ENCODE measurements around the gene ITPR2.
"Not testable (repeated sequence)": the region's sequence is repeated elsewhere in the genome, so short reads cannot be mapped to it uniquely, and the experiment has no call there.

The ITPR2 gene

DNA sequence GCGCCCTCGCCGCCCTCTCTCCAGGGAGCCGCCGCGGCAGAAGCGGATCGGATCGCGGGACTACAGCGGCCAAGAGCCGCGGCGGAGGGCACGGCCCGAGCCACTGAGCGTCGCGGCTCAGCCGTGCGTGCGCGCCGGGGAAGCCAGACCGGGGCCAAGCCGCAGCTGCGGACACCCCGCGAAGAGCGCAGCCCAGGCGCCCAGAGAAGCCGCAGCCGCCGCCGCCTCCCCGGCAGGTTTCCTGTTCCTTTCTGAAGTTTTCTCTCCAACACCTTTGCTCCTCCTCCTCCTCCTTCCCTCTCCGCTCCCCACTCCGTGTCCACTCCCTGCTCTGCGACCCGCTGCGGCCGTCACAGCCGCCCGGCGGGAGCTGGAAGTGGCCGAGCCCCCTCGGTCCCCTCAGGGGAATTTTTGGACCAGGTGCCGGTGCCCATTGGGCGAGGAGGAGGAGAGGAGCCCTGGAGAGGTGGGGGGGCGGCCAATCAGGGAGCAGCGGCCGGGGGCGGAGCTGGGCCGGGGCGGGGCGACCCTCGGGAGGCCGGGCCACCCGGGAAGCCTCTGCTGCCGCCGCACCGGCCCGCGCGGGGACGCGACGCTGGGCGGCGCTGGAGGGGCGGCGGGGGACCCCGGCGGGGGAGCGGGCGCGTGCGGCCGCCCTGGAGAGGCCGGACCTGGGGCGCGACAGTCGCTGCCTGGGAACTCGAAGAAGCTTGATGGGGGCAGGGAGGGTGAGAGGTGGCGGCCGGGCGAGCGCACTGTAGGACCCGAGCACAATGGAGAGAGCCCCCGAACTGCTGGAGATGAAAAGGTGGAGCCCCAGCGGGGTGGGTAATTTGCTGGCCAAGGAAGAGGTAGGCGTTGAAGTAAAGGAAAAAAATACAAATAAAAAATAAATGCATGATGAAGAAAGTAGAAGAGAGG, at the start of gene ITPR2:
ITPR2 (minus strand) TSS at position 373 of the 921 bp plus-strand sequence. CDS start 413 bp downstream, outside the sequence.
- Mint-ChIP-seq H3K27me3 (no peaks in the 10 kb centered on the region), H3K36me3 (peaks cover 2% of the 10 kb centered on the region), H3K4me1 (peaks cover 45% of the 10 kb centered on the region), H3K4me3 (peak within 1 kb of the TSS; percentile 99), H3K9me3 (no peaks in the 10 kb centered on the region), H3K27ac (peak within 1 kb of the TSS; percentile 98)

DNA sequence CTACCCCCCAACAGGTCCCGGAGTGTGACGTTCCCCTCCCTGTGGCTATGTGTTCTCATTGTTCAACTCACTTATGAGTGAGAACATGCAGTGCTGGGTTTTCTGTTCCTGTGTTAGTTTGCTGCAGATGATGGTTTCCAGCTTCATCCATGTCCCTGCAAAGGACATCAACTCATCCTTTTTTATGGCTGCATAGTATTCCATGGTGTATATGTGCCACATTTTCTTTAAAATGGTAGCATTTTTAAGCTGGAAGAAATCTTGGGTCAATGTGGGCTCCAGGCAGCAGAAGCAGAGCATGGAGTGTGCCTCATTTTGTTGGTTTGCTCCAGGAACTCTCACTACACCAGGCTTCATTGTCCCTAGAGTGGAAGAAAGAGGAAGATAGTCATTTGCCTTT, 47.6 kb upstream of the ITPR2 start:
- no peak overlapping the region for H3K27ac Mint-ChIP-seq
- H3K36me3 Mint-ChIP-seq: peaks cover 4% of the 10 kb centered on the region
- H3K4me1 Mint-ChIP-seq: peaks cover 4% of the 10 kb centered on the region
- no peaks in the 10 kb centered on the region for H3K9me3 Mint-ChIP-seq
- no peak overlapping the region for H3K4me3 Mint-ChIP-seq
- peaks cover 3% of the 10 kb centered on the region for H3K27me3 Mint-ChIP-seq

DNA sequence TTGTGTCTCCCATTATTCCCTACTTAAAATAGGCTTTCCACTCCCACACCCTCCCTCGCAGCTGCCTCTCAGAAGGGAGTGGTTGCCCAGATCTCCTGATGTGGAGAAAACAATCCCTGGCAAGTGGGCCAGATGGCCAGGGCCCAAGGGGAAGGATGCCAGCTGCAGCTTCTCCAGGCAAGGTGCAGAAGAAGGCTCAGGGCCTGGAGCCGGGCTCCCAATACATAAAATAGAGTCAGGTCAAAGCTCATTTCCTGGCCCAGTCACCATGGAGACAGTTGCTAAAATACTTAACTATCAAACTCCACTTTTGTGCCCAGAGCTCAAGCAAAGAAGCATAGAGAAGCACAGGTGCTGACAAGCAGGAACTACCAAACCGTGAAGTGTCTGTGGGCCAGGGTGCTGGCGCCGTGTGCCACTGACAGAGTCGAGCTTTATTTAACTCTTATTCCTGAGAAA, 45.7 kb upstream of the ITPR2 start:
- H3K27ac Mint-ChIP-seq: no peak overlapping the region
- peaks cover 4% of the 10 kb centered on the region for H3K36me3 Mint-ChIP-seq
- no peak overlapping the region for H3K4me3 Mint-ChIP-seq
- H3K27me3 Mint-ChIP-seq: peaks cover 3% of the 10 kb centered on the region
- no peaks in the 10 kb centered on the region for H3K4me1 Mint-ChIP-seq
- no peaks in the 10 kb centered on the region for H3K9me3 Mint-ChIP-seq

DNA sequence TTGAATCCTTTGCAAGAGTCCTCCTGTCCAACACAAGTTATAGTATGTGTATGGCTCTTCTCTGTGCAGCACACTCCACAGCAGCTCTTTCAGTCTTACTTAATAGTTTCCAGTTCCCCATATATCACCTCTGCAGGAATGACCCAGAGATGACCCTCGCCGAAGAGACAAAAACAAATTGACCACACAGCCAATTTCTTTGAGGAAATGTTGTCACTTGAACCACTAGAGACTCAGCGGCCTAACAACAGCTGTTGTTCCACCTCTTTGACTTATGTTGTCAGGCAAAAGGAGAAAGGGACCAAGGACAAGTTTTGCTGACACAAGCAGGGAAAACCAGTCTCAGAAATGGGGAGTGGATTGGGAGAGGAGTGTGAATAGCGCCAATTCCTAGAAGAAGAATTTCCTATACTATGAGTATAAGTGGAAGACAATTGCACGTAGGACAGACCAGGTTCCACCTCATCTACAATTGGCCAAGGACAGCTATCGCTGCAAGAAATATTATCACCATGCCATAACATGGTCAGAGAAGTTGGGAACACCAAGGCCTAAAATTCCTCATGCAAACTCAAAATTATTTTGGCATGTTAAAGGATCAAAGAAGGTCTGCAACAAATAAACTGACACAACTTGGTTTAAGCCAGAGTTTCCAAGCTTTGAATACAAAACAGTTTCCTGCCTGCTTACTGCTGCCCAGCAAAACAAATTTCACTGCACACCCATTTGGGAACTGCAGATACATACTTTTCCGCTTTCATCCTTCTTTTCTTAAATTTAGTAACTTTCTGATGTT, 41.7 kb upstream of the ITPR2 start:
- Mint-ChIP-seq H3K9me3 (no peaks in the 10 kb centered on the region), H3K4me1 (peaks cover 7% of the 10 kb centered on the region), H3K4me3 (no peak overlapping the region), H3K36me3 (no peaks in the 10 kb centered on the region), H3K27ac (no peak overlapping the region), H3K27me3 (no peaks in the 10 kb centered on the region)

DNA sequence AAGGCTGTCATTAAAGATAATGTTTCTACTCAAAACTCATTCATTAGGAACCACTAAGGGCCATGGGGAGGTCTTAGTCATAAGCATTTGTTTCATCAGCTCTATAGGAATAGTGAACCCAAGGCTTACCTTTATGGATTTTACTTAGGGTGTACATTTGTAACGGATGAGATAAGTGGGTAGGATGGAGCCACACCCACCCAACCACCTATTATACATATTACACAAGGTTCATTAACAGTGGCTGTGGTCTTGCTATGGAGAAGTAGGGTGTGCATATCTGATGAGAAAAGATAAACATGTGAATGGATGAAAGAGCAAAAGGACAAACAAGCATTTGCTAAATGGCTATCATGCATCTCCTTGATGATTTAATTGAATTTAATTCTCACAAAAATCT, 39.6 kb upstream of the ITPR2 start:
- Mint-ChIP-seq H3K4me3 (no peak overlapping the region), H3K4me1 (peaks cover 10% of the 10 kb centered on the region), H3K36me3 (no peaks in the 10 kb centered on the region), H3K27me3 (no peaks in the 10 kb centered on the region), H3K9me3 (no peaks in the 10 kb centered on the region), H3K27ac (no peak overlapping the region)

DNA sequence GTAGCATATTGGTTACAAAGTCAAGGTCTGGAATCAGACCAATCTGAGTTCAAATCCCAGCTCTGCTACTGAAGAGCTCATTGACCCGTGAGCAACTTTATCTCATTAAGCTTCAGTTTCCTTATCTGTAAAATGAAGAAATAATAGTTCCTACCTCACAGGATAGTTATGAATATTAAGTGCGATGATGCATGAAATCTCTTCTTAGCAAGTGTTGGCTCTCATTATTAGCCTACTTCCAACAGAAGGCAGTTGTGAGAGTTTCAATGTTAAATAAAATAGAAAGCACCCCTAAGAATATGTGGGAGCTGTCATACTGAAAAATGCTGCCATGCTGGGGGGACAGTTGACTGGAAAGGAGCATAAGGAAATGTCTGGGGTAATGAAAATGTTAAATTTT, 39.0 kb upstream of the ITPR2 start:
- Mint-ChIP-seq H3K4me3 (no peak overlapping the region), H3K4me1 (peaks cover 16% of the 10 kb centered on the region), H3K36me3 (no peaks in the 10 kb centered on the region), H3K27ac (no peak overlapping the region), H3K27me3 (no peaks in the 10 kb centered on the region), H3K9me3 (no peaks in the 10 kb centered on the region)

DNA sequence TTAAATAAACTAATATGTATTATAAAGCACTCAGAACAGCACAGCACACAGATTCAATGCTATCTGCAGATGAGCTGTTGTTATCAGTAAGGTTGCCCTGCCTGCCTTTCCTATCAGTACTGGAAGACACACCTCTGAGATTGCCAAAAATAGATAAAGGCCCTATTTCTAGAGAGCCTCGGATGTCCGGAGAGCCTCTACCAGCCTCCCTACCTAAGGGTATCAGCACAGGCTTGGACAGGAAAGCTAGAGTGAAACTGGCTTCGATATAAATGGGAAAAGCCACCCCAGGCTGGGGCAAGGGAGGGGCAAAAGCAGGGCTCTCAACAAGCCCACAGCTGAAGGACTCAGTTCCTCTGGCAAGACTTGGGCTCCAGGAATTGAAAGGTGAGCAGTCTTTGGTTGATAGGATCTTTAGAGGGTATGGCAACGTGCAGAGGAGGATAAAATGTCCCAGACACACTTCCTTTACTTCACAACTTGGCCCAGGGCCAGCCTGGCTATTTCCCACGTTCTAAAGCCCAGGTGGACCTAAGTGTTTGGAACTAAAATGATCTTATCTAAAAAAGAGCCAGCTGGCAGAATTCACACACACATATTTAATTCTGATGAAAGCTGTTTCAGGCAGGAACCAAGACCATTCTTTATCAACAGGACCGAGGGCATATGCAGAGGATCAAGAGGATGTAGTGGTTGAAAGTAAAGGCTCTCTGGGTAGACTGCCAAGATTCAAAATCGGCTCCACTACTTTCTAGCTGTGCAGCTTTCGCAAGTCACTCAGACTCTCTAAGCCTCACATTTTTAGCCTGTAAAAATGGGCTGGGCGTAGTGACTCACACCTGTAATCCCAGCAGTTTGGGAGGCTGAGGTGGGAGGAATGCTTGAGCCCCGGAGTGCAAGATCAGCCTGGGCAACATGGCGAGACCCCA, 37.8 kb upstream of the ITPR2 start:
- H3K4me3 Mint-ChIP-seq: no peak overlapping the region

DNA sequence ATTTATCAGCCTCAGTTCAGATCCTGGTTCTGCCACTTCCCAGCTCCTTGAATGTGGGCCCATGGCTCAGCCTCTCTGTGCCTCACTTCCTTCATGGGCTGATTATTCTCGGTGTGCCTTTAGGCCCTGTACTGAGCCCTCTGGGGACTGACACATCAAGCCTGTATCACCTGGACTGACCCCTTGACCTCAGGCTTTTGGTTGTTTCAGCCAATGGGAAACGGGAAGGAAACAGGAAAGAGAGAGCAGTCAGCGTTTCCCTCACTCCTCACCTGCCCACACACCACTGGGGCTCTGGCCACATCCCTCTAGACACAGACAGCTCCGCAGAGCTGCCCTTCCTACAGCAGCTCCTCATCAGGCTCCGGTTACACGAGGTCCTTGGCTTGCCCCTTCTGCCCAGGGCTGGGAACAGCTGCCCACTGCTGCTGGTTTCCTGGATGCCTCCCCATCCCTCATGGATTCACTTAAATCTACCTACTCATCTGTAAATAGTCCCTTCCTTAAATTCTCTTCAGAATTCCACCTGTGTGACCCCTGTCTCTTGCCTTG, 37.0 kb upstream of the ITPR2 start:
- Mint-ChIP-seq H3K36me3 (no peaks in the 10 kb centered on the region), H3K4me3 (no peak overlapping the region), H3K4me1 (peaks cover 19% of the 10 kb centered on the region), H3K27me3 (no peaks in the 10 kb centered on the region), H3K9me3 (no peaks in the 10 kb centered on the region), H3K27ac (no peak overlapping the region)

More for the DNA sequence above, 37.8 kb upstream of the ITPR2 start:
- Mint-ChIP-seq H3K27ac (no peak overlapping the region), H3K9me3 (no peaks in the 10 kb centered on the region), H3K27me3 (no peaks in the 10 kb centered on the region), H3K4me1 (peaks cover 19% of the 10 kb centered on the region), H3K36me3 (no peaks in the 10 kb centered on the region)

DNA sequence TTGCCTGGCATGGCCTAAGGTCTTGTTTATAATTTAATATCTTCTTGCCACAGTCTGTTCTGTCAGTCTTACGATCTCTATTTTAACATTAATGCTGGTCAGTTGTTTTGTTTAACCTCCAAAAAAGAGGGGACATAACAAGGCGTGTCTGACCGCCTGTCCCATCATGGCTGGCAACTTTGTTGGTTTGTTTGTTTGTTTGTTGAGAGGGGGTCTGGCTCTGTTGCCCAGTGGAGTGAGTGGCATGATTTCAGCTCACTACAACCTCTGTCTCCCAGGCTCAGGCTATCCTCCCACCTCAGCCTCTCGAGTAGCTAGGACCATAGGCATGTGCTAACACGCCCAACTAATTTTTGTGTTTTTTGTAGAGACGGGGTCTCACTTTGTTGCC, 36.1 kb upstream of the ITPR2 start:
- H3K9me3 Mint-ChIP-seq: no peaks in the 10 kb centered on the region
- H3K4me3 Mint-ChIP-seq: no peak overlapping the region
- H3K27me3 Mint-ChIP-seq: no peaks in the 10 kb centered on the region
- no peak overlapping the region for H3K27ac Mint-ChIP-seq
- H3K4me1 Mint-ChIP-seq: peaks cover 19% of the 10 kb centered on the region
- H3K36me3 Mint-ChIP-seq: no peaks in the 10 kb centered on the region

DNA sequence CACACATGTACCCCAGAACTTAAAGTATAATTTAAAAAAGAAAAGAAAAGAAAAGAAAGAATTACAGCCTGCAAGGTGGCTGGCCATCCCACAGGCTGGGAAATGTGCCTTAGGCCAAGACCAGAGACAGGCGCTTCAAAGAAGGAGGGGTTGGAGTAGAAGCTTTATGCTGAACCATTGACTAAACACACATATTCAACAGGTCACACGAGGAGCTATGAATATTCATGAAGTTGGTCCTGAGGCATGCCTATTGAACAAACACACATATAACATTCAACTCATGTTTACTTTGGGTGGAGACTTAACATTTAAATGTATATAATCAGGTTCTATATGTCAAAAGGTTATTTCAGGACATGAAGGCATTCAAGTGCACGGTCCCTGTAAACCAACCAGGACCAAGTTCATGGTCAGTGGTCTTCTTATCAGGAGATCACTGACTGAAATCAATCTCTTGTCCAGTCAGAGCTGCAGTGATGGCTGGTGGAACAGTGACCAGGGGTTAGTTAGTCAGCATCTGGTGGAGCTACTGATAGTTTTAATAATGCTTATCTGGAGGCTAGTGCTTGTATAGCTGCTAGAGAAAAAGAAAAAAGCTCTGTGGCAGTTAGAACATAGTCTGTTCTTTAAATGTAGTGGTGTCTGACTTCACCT, 35.6 kb upstream of the ITPR2 start:
- H3K27me3 Mint-ChIP-seq: no peaks in the 10 kb centered on the region
- no peak overlapping the region for H3K27ac Mint-ChIP-seq
- no peak overlapping the region for H3K4me3 Mint-ChIP-seq
- H3K4me1 Mint-ChIP-seq: peaks cover 19% of the 10 kb centered on the region
- H3K36me3 Mint-ChIP-seq: no peaks in the 10 kb centered on the region
- H3K9me3 Mint-ChIP-seq: no peaks in the 10 kb centered on the region

DNA sequence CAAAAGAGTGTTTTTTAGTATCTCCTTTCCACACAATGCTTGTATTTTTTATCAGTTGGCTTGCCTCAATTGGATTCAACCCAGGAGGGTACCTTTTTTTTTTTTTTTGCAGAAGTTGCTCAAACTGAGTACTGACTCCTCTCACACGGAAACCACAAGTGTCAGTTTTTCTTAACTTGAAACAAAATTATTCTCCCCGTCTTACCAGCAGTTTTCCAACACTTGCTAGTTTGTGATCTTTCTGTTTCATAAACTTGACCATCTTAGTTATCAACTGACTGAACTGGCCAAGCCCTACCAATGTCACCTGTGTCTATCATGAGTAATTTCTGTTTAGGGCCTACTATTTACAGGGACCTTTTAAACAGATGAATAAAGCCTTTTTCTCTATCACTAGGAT, 34.1 kb upstream of the ITPR2 start:
- H3K27ac Mint-ChIP-seq: no peak overlapping the region
- peaks cover 19% of the 10 kb centered on the region for H3K4me1 Mint-ChIP-seq
- H3K9me3 Mint-ChIP-seq: no peaks in the 10 kb centered on the region
- H3K4me3 Mint-ChIP-seq: no peak overlapping the region
- H3K36me3 Mint-ChIP-seq: no peaks in the 10 kb centered on the region
- peaks cover 1% of the 10 kb centered on the region for H3K27me3 Mint-ChIP-seq

DNA sequence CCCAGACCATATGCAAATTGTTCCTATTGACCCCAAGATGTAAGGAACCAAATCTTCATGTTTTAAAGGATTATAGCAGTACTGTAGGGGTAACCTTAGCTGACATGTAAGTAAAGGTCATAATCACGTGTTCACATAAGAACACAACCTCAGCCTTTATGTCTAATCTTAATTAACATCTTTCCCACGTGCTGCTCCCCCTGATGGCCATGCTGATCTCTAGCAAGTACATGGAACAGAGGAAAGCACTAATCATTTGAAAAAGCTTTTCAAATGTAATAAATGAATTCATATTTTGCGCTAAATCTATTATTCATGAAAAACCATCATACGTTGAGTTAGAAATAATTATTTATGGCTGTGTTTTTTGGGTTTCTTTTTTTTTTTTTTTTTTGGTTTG, 30.5 kb upstream of the ITPR2 start:
- Mint-ChIP-seq H3K4me1 (peaks cover 12% of the 10 kb centered on the region), H3K27ac (no peak overlapping the region), H3K4me3 (no peak overlapping the region), H3K27me3 (peaks cover 4% of the 10 kb centered on the region), H3K9me3 (no peaks in the 10 kb centered on the region), H3K36me3 (no peaks in the 10 kb centered on the region)

DNA sequence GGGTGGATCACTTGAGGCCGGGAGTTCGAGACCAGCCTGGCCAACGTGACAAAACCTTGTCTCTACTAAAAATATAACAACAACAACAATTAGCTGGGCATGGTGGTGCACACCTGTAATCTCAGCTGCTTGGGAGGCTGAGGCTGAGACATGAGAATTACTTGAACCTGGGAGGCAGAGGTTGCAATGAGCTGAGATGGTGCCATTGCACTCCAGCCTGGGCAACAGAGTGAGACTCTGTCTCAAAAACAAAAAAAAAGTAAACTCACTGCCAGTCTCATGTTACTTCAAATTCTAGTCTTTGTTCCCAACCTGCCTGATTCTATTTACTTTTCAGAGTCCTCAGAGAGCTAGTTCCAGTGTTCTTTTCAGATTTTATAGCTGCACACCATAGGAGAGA, 29.8 kb upstream of the ITPR2 start:
- H3K36me3 Mint-ChIP-seq, H3K27me3 Mint-ChIP-seq, H3K9me3 Mint-ChIP-seq, H3K4me3 Mint-ChIP-seq, H3K27ac Mint-ChIP-seq: not testable (repeated sequence)
- H3K4me1 Mint-ChIP-seq: peaks cover 11% of the 10 kb centered on the region

DNA sequence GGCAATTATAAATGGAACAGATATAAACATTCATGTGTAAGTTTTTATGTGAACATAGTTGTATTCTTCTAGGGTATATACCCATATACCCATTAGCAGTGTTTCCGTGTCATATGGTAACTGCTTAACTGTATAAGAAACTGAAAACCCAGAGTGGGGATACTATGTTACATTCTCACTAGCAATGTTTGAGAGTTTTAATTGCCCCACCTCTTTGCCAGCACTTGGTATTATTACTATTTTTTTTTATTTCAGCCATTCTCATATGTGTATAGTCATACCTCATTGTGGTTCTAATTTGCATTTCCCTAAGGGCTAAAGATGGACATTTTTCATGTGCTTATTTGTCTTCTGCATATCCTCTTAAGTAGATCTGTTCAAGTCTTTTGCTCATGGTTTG, 28.7 kb upstream of the ITPR2 start:
- H3K36me3 Mint-ChIP-seq: no peaks in the 10 kb centered on the region
- H3K9me3 Mint-ChIP-seq: no peaks in the 10 kb centered on the region
- H3K27me3 Mint-ChIP-seq: peaks cover 4% of the 10 kb centered on the region
- no peak overlapping the region for H3K4me3 Mint-ChIP-seq
- H3K4me1 Mint-ChIP-seq: no peaks in the 10 kb centered on the region
- H3K27ac Mint-ChIP-seq: peak overlapping the region; percentile 30

All from activated naive CD4-positive, alpha-beta T cell treated with anti-CD3 and anti-CD28 coated beads, Interleukin-2, amount 50 U/mL, for 24 hours (primary cell).